A549 (cell line): ENCODE results near the gene DNAJA3. TPM values are rescaled to one million over a fixed set of nuclear protein-coding genes. Genes with fewer than 3 reads are reported as not detected.
A peak's percentile ranks its signal among the peaks of the same experiment; 100 is the strongest.

ENCODE experiments used
- ATAC-seq, 2 experiments: fragments of 200-7000 bp in 1 of 2; fragments of >200 bp in 1 of 2; cut with Nextera tagmentation in 1 of 2; cut with Tn5 transposase in 1 of 2; 3 replicates each; pipeline versions ENCODE4 v1.8.0 to v1.9.1; 2018 to 2020; ENCODE audit warnings: mild to moderate bottlenecking in 1 of 2, moderate library complexity in 1 of 2
- CTCF ChIA-PET: fragments of 300-600 bp; sonication (Branson Sonifier 250); formaldehyde crosslinking; extraction: SDS; loops from one replicate; lab custom pipeline; 2021; ENCODE audit warnings: antibody characterized with exemption, inconsistent platforms; lab: Yijun Ruan, JAX
- POLR2A ChIA-PET: fragments of 350-600 bp; formaldehyde crosslinking; extraction: SDS; loops from one replicate; lab custom pipeline; 2021; ENCODE audit warnings: antibody characterized with exemption, inconsistent platforms; lab: Yijun Ruan, JAX
- DNase-seq, 2 experiments: peaks; one replicate each; pipeline versions ENCODE4 v3.0.0 to v3.0.0-alpha.2; 2011 to 2016; ENCODE audit warnings: low read depth in 1 of 2, low spot score in 1 of 2
- FAIRE-seq: peaks from 2 replicates; lab custom pipeline; 2011; peaks lifted over from hg19 to GRCh38; lab: Jason Lieb, UNC
- H3K27ac ChIP-seq, 2 experiments: fragments of >200 bp; sonication (Bioruptor Twin); formaldehyde crosslinking; 3 replicates each; pipeline ENCODE4 v1.5.1; 2016 to 2017
- H3K4me1 ChIP-seq: fragments of >200 bp; sonication (Bioruptor Twin); formaldehyde crosslinking; 3 replicates; pipeline ENCODE4 v1.6.1; 2016
- H3K4me2 ChIP-seq: fragments of >200 bp; sonication (Bioruptor Twin); formaldehyde crosslinking; 3 replicates; pipeline ENCODE4 v1.6.1; 2016
- H3K4me3 ChIP-seq: fragments of >200 bp; sonication (Bioruptor Twin); formaldehyde crosslinking; 3 replicates; pipeline ENCODE4 v1.5.1; 2016
- H3K9me3 ChIP-seq: fragments of >200 bp; sonication (Bioruptor Twin); formaldehyde crosslinking; 3 replicates; pipeline ENCODE4 v1.6.1; 2016
- BHLHE40 ChIP-seq: IDR thresholded peaks from 2 replicates; pipeline ENCODE4 v1.6.1; 2012; ENCODE audit warnings: low read depth, low read length, inconsistent platforms
- CBX2 ChIP-seq: fragments of 200-600 bp; sonication (generic); IDR thresholded peaks from 2 replicates; pipeline ENCODE4 v1.6.1; 2016; ENCODE audit warnings: low read depth, mild to moderate bottlenecking, borderline replicate concordance
- CEBPB ChIP-seq, 2 experiments: fragments of >200 bp in 1 of 2; sonication (Bioruptor Twin) in 1 of 2; formaldehyde crosslinking in 1 of 2; IDR thresholded peaks; 2 replicates each; pipeline ENCODE4 v1.6.1; 2012 to 2016
- FOSL2 ChIP-seq, 2 experiments: fragments of 450-650 bp in 1 of 2; fragments of >200 bp in 1 of 2; sonication (Bioruptor Twin) in 1 of 2; formaldehyde crosslinking; IDR thresholded peaks; 2 replicates each; pipeline versions ENCODE4 v1.5.0 to v1.6.1; 2016 to 2020; ENCODE audit warnings: mild to moderate bottlenecking in 1 of 2, moderate library complexity in 1 of 2
- FOXS1 ChIP-seq: fragments of 250-450 bp; sonication (Bioruptor Pico); IDR thresholded peaks from 2 replicates; pipeline ENCODE4 v1.5.0; 2020; ENCODE audit warnings: mild to moderate bottlenecking, moderate library complexity
- GATA3 ChIP-seq: IDR thresholded peaks from 2 replicates; pipeline ENCODE4 v1.6.1; 2012; ENCODE audit warnings: borderline replicate concordance
- HEYL ChIP-seq: fragments of 250-450 bp; sonication (Bioruptor Pico); IDR thresholded peaks from 2 replicates; pipeline ENCODE4 v1.8.0; 2021; ENCODE audit warnings: mild to moderate bottlenecking, moderate library complexity
- HOXA7 ChIP-seq: fragments of 250-450 bp; sonication (Bioruptor Pico); IDR thresholded peaks from 2 replicates; pipeline ENCODE4 v1.5.0; 2020; ENCODE audit warnings: mild to moderate bottlenecking, moderate library complexity
- HOXB13 ChIP-seq: fragments of 250-450 bp; sonication (Bioruptor Pico); IDR thresholded peaks from 2 replicates; pipeline ENCODE4 v1.5.0; 2020; ENCODE audit warnings: low read depth, mild to moderate bottlenecking, moderate library complexity
- JUN ChIP-seq, 2 experiments: fragments of >200 bp; sonication (Bioruptor Twin); formaldehyde crosslinking; IDR thresholded peaks; 2 replicates in 1 of 2; 3 replicates in 1 of 2; pipeline ENCODE4 v1.6.1; 2016 to 2017
- JUNB ChIP-seq: fragments of >200 bp; sonication (Bioruptor Twin); formaldehyde crosslinking; IDR thresholded peaks from 2 replicates; pipeline ENCODE4 v1.6.1; 2016
- KDM5A ChIP-seq: fragments of 200-600 bp; sonication (generic); IDR thresholded peaks from 2 replicates; pipeline ENCODE4 v1.6.1; 2016; ENCODE audit warnings: antibody characterized with exemption, mild to moderate bottlenecking
- MAX ChIP-seq: IDR thresholded peaks from 2 replicates; pipeline ENCODE4 v1.6.1; 2012
- NFE2L2 ChIP-seq: fragments of 150-350 bp; conservative IDR thresholded peaks from 2 replicates; pipeline ENCODE4 v1.6.1; 2014; ENCODE audit warnings: low read length
- PBX3 ChIP-seq: IDR thresholded peaks from 2 replicates; pipeline ENCODE4 v1.6.1; 2012
- POLR2A ChIP-seq: IDR thresholded peaks from 2 replicates; pipeline ENCODE4 v1.6.1; 2012; ENCODE audit warnings: mild to moderate bottlenecking, low read length
- RAD21 ChIP-seq, 2 experiments: fragments of >200 bp in 1 of 2; sonication (Bioruptor Twin) in 1 of 2; formaldehyde crosslinking in 1 of 2; IDR thresholded peaks in 1 of 2; conservative IDR thresholded peaks in 1 of 2; 2 replicates in 1 of 2; 3 replicates in 1 of 2; pipeline ENCODE4 v1.6.1; 2012 to 2018; ENCODE audit warnings: inconsistent platforms in 1 of 2
- RNF2 ChIP-seq: fragments of 200-600 bp; sonication (generic); IDR thresholded peaks from 2 replicates; pipeline ENCODE4 v1.6.1; 2016; ENCODE audit warnings: low read depth, mild to moderate bottlenecking, antibody characterized with exemption, moderate library complexity, borderline replicate concordance
- TFCP2L1 ChIP-seq: fragments of 250-450 bp; sonication (Bioruptor Pico); IDR thresholded peaks from 2 replicates; pipeline ENCODE4 v1.5.0; 2021; ENCODE audit warnings: mild to moderate bottlenecking
- TP53 ChIP-seq: fragments of 250-450 bp; sonication (Bioruptor Pico); IDR thresholded peaks from 2 replicates; pipeline ENCODE4 v1.5.0; 2021; ENCODE audit warnings: mild to moderate bottlenecking, moderate library complexity
- USF2 ChIP-seq: fragments of 450-650 bp; IDR thresholded peaks from 2 replicates; pipeline ENCODE4 v1.6.1; 2014; ENCODE audit warnings: antibody characterized with exemption
- ZFP36 ChIP-seq: fragments of 450-650 bp; IDR thresholded peaks from 2 replicates; pipeline ENCODE4 v1.6.1; 2014; ENCODE audit warnings: borderline replicate concordance; ENCODE audit not compliant: partially characterized antibody
- WGBS: methylation state at CpG from one replicate; pipeline ENCODE4 v1.1.6; 2017; ENCODE audit errors: missing lambda C conversion rate; 5-methylcytosine and 5-hydroxymethylcytosine counted together
- polyA plus RNA-seq, 4 experiments: library from polyadenylated mRNA; depleted of rRNA in 3 of 4; stranded (reverse); fragments of >200 nt; fragmentation: RNase III in 1 of 4; extraction: RNeasy Plus Mini Kit Qiagen cat#74134 plus additional on column Dnase treatment in 1 of 4; gene quantifications; 2 replicates in 3 of 4; 3 replicates in 1 of 4; pipeline ENCODE4 v1.2.3, GENCODE V29; 2011 to 2017

Gene DNAJA3
- polyA plus RNA-seq, 2 of the 4 experiments (the other 2 are of a cell fraction) = 64.6 to 77.2 TPM

DNA sequence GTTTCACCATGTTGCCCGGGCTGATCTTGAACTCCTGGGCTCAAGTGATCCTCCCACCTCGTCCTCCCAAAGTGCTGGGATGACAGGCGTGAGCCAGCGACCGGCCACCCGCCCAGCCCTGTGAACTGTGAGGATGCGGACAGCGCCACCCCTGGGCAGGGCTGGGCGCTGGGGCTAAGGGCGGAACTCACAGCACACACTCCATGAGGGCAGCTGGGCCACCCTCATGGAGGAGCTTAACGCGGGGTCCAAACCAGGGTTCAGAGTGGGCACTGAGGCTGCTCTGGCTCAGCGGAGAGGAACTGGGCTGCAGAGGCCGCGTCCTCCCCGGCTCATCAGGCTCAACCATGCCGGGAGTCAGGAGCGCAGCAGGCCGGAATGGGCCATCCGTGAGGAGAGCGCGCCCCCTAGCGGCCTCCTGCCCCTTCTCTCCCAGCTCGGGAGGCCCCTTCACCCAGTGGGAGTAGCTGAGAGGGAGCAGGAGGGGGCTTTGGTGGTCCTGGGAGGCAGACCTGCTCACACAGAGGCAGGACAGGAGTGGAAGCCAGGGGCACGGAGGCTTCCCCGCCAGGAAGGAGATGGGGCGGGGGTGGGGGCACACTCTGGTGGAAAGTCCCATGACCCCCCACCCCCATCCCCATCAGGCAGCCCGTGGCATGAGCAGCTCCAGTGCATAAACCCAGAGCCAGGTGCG, 23.1 kb upstream of the DNAJA3 start (continued):
- peak; percentile 55; the same call in 1 of the 2 replicates for TF ChIP-seq MAX
- no peak for TF ChIP-seq KDM5A
- no peak for TF ChIP-seq BHLHE40
- no peak for TF ChIP-seq POLR2A
- TF ChIP-seq NFE2L2 = no peak
- TF ChIP-seq PBX3 = no peak
- TF ChIP-seq RAD21 (conservative IDR thresholded peaks at IDR 0.05 in 1 of 2, IDR thresholded peaks at IDR 0.05 in 1 of 2) = peak; percentile 93 to 99
- TF ChIP-seq CBX2 = no peak
- no peak for TF ChIP-seq USF2
- no peak for TF ChIP-seq HEYL (CRISPR knock-in tag)
- no peak for TF ChIP-seq FOSL2 (IDR thresholded peaks at IDR 0.05)
- no peak for TF ChIP-seq FOSL2 (CRISPR knock-in tag; IDR thresholded peaks at IDR 0.05)
- TF ChIP-seq TP53 (CRISPR knock-in tag) = no peak
- TF ChIP-seq GATA3 = no peak

DNA sequence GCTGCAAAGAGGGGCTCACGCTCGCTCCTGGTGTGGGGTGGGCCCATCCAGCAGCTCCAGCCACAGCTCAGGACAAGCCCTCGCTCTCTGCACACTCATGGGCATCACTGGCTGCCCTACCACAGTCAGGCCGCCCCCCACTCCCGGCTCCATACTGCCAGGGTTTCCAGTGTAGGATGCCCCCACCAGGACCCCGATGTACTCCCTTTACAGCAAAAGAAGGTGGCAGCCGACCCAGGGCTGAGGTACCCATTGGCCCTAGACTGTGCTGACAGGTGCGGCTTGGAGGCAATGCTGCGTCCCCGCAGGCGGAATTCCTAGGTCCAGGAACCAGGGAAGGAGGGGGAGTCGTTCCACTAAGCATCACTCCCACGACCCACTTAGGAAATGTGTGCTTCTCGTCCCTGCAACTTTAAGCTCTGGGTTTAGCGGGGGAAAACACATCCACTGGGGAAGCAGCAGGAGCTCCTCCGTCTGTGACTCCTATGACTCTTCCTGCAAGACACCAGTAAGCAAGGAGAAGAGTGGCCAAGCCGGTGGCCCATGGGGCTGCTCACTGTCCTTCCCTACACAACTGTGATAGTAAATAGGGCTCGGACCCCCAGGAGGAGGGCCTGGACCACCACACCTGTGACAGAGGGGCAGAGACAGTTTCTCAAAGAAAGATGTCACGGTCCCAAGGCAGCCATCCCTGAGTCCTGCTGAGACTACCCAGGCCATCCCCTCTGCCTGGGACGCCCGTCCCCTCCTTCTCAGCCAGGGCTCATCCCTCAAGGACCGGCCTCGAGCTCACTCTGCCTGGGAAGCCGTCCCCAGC, 22.3 kb upstream of the DNAJA3 start:
- no peak for ATAC-seq
- ChIA-PET POLR2A (interaction anchor here (0.6 to 1.5 kb wide), 8 partner anchors 11 to 132 kb away, joined by 3 to 13 read pairs (median 5); partner anchors contain the start of gene TFAP4), CTCF (interaction anchor here (0.6 to 32.6 kb wide), 53 partner anchors 13 to 631 kb away, joined by 3 to 833 read pairs (median 5); partner anchors contain the start of genes CORO7, GLIS2, HMOX2 and NMRAL1)

More for the DNA sequence above, 22.3 kb upstream of the DNAJA3 start:
- DNase-seq (no peak), FAIRE-seq (no peak)
- Histone ChIP-seq H3K4me2 (no peak overlapping the region), H3K9me3 (no peaks in the 10 kb centered on the region), H3K27ac (no peak overlapping the region), H3K4me1 (peaks cover 4% of the 10 kb centered on the region; the same call in 1 of the 3 replicates), H3K4me3 (no peak overlapping the region)
- WGBS = 72% methylated on average over 16 of the region's 24 CpGs
- TF ChIP-seq HOXA7 (CRISPR knock-in tag) = no peak
- no peak for TF ChIP-seq HOXB13 (CRISPR knock-in tag)
- no peak for TF ChIP-seq RNF2
- TF ChIP-seq NFE2L2 = no peak
- TF ChIP-seq ZFP36 = no peak
- no peak for TF ChIP-seq TFCP2L1
- TF ChIP-seq GATA3 = no peak
- no peak for TF ChIP-seq FOXS1 (CRISPR knock-in tag)
- TF ChIP-seq CEBPB (IDR thresholded peaks at IDR 0.05) = no peak
- TF ChIP-seq JUN (IDR thresholded peaks at IDR 0.05) = no peak
- TF ChIP-seq JUNB = no peak
- TF ChIP-seq USF2 = no peak
